Stimulated activated CD8-positive, alpha-beta memory T cell treated with anti-CD3 and anti-CD28 coated beads, Interleukin-4, amount 100 ng/mL, for 48 hours (primary cell): ENCODE results near the gene BACE1-AS.
"Not testable (repeated sequence)": the region's sequence is repeated elsewhere in the genome, so short reads cannot be mapped to it uniquely, and the experiment has no call there.

Experiments
- DNase-seq: peaks from one replicate; pipeline ENCODE4 v3.0.0-alpha.2; 2020

BACE1-AS gene

GRCh38 chr11:117290809-117291396 is at the start of gene BACE1-AS:
TSS of gene BACE1-AS (plus strand) at chr11:117291346.
- DNase-seq = no peak

DNA sequence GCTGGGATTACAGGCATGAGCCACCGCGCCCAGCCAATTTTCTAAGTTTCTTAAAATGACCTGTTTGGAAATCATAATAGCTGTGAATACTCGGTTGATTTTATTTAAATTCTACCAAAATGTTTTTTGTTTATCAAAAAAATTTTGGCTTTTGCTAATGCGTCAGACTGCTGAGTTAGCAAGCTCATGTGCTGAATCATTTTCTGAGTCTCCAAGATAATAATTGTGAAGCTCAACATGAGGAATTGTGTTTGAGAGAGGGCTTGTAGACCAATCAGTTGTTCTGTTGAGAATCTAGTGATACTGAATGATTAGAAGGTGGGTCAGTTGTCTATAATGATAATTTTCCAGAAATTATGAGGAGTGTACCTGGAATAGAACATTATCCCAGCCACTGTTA is 42.8 kb upstream of the BACE1-AS start:
- no peak for DNase-seq

- no peak for DNase-seq
Observed at GRCh38 chr11:117249571-117249970, 41.6 kb upstream of the BACE1-AS start.

DNA sequence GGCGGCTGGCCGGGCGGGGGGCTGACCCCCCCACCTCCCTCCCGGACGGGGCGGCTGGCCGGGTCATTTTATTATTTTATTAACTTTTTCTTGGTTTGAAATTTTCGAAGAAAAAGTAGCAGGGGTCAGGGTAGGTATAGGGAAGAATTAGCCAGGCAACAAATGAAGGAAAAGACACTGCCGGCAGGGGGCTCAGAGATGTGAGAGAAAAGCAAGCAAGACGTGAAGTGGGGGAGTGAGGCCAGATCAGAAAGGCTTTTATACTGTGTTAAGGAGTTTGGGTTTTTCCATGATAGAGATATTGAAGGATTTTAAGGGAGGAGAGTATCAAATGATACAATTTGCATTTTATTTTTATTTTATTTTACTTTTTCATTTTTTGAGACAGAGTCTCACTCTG is 39.6 kb upstream of the BACE1-AS start:
- DNase-seq = no peak

- DNase-seq = no peak
Observed at GRCh38 chr11:117255966-117256365, 35.2 kb upstream of the BACE1-AS start.

DNA sequence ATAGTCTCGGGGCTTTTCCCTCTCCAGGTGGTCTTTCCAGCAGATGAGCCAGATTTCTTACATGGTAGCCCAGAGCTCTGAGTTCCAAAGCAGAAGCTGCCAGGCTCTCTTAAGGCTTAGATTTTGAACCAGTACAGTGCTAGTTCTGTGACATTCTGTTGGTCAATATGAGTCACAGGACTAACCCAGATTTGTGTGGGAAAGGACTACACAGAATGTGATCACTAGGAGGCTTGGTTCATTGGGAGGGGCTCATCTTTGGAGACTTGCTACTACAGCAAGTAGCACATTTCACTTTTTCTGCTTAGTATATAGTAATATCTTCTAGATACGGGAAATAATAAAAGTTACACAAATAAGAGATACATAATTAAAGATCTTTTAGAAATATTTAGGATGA is 34.6 kb upstream of the BACE1-AS start:
- DNase-seq = no peak

GRCh38 chr11:117258576-117258975 is 32.6 kb upstream of the BACE1-AS start:
- no peak for DNase-seq

DNA sequence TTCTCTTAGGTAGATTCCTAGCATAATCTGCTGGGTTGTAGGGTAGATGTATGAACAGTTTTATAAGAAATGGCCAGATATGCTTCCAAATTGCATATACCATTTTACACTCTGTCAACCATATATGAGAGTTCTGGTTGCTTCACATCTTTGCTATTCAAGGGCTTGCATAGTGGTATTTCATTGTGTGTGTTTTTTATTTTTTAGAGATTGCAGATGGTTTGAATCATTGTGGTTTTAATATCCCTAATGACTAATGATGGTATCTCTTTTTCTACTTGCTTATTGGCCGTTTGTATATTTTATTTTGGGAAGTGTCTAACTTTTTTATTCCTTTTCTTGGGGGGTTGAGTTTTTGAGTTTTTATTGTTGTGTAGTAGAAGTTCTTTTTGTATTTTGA is 31.7 kb upstream of the BACE1-AS start:
- DNase-seq = no peak

GRCh38 chr11:117264624-117265323 is 26.4 kb upstream of the BACE1-AS start:
- not testable (repeated sequence) for DNase-seq

DNA sequence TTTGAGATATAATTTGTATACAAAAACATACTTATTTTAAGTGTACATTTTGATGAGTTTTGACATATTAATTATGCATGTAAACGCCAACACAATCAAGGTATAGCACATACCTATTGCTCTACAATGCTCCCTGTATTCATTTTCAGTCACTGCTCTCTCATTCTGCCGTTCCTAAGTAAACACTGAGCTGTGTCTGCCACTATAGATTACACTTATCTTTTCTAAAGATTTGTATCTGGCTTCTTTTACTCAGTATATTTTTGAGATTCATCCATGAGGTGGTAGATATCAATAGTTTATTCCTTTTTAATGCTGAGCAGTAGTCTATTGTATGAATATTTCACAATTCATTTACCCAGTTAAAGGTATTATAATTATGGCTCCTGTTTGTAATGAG is 25.4 kb upstream of the BACE1-AS start:
- no peak for DNase-seq

- DNase-seq = no peak
Observed at GRCh38 chr11:117269856-117270255, 21.3 kb upstream of the BACE1-AS start.

- no peak for DNase-seq
Observed at GRCh38 chr11:117271208-117271607, 19.9 kb upstream of the BACE1-AS start.

GRCh38 chr11:117272175-117272574 is 19.0 kb upstream of the BACE1-AS start:
- DNase-seq = not testable (repeated sequence)

GRCh38 chr11:117273550-117274289 is 17.4 kb upstream of the BACE1-AS start:
- no peak for DNase-seq

DNA sequence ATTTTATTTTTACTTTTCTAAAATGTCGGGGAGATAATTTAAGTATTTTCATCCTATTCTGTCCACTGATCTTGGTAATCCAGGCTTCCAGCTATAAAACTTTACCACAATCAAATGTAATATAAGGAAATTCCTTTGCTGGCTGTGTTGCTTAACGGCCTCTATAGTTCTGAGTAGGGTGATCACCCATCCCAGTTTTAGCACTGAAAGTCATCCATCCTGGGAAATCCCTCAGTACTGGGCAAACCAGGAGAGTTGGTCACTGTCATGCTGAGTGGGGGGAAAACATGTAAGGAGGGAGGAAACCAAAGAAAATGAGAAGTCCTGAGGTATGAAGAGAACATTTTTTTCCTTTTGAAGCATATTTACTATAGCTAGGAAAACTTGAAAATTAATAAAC is 12.8 kb upstream of the BACE1-AS start:
- DNase-seq = no peak

- DNase-seq = no peak
Observed at GRCh38 chr11:117279711-117280376, 11.3 kb upstream of the BACE1-AS start.

- no peak for DNase-seq
Observed at GRCh38 chr11:117281159-117281558, 10.0 kb upstream of the BACE1-AS start.

DNA sequence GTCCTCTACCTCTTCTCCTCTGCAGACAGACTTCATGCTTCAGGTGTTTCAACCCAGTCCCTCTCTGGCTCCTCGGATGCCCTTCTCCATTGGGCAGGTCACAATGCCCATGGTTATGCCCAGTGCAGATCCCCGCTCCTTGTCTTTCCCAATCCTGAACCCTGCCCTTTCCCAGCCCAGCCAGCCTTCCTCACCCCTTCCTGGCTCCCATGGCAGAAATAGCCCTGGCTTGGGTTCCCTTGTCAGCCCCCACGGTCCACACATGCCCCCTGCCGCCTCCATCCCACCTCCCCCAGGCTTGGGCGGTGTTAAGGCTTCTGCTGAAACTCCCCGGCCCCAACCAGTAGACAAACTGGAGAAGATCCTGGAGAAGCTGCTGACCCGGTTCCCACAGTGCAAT is 9.3 kb upstream of the BACE1-AS start:
- DNase-seq = no peak

DNA sequence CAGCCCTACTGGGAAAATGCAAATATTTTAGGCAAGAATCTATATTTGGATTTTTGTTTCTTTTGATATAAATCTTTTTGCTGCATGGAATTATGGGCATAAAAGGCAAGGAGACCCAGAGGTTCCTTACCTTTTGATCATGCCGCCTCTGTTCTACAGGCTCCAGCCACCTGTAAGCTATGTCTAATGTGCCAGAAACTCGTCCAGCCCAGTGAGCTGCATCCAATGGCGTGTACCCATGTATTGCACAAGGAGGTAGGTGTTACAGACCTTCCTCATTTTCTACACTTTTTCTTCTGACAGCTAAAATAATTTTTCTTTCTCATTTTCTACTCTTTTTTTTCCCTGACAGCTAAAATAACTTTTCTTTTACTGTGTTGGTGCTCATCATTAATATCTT is 8.2 kb upstream of the BACE1-AS start:
- DNase-seq = no peak

GRCh38 chr11:117284053-117284452 is 7.1 kb upstream of the BACE1-AS start:
- DNase-seq = no peak

- no peak for DNase-seq
Observed at GRCh38 chr11:117286588-117286987, 4.6 kb upstream of the BACE1-AS start.

DNA sequence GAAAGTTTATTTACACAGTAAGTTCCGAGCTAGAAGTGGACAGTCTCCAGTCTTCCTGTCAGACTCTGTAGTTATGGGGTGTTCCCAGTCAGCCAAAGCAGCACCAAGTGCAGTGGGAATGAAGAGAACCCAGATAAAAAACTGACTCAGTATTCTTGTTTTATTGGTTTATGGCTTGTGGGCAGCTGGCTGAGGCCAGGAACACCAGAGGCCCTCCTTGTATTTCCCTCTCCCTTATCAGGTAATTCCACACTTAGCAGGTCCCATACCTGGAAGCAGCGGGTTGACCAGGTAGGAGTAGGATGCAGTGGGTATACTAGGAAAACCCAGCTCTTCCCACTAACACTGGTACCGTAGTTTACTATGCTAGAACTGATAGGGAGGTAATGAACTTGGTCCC is 3.5 kb upstream of the BACE1-AS start:
- DNase-seq = no peak

- DNase-seq = no peak
Observed at GRCh38 chr11:117289795-117290194, 1.4 kb upstream of the BACE1-AS start.

- DNase-seq = no peak
Observed at GRCh38 chr11:117292616-117293015, 1.5 kb downstream of the BACE1-AS start.
